Measurements from ENCODE around the gene TMEM98.
A peak's percentile ranks its signal among the peaks of the same experiment; 100 is the strongest.
"Not testable (repeated sequence)": the region's sequence is repeated elsewhere in the genome, so short reads cannot be mapped to it uniquely, and the experiment has no call there.

TMEM98 gene

GRCh38 chr17:32987453-32987805 is 59.5 kb downstream of the TMEM98 start:
- DNase-seq, result not testable (repeated sequence)

- not testable (repeated sequence) for DNase-seq
Measured at GRCh38 chr17:32987868-32988267, 59.9 kb downstream of the TMEM98 start.

- DNase-seq, result no peak
Measured at GRCh38 chr17:32988481-32989101, 60.6 kb downstream of the TMEM98 start.

DNA sequence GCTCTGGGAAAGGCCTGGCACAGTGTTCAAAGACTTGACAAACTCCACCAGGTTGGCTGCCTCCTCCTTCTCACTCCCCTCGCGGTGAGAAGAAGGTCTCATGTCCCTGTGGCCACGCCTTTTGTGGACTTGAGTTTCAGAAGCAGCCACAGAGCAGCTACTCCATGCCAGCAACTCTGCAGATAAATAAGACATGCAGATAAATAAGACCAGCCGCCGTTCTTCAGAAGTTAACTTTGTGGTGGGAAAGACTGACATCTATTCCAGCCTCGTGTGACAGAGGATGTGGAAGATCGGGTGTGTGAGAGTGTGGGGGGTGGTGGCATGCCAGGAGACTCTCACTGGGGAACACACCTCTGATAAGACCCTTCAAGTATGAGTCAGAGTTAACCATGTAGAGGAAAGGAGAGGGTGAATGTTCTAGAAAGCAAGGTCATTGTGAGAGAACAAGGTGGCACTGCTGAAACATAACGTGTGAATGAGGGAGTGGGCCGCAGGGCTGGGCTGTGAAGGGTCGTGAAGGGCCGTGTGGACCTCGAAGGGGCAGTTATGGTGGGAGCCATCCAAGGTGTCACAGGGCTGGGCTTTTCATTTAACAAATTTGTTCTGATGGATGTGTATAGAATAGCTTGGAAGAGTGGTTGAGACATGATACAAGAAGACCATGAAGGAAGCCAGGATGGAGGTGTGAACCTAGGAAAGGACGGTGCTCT is 64.5 kb downstream of the TMEM98 start:
- peak; percentile 71 for DNase-seq

- DNase-seq, result no peak
Measured at GRCh38 chr17:32993977-32994376, 66.0 kb downstream of the TMEM98 start.

Measured in hematopoietic multipotent progenitor cell treated with erythropoietin and hydrocortisone succinate and interleukin-3 and kit ligand, for 4 days (in vitro differentiated cells).